Measurements from ENCODE around the gene C3. TPM values are rescaled to one million over a fixed set of nuclear protein-coding genes. Genes with fewer than 3 reads are reported as not detected.

C3 gene
- total RNA-seq, 1 donor from 2014 or later = 1,129 TPM

DNA sequence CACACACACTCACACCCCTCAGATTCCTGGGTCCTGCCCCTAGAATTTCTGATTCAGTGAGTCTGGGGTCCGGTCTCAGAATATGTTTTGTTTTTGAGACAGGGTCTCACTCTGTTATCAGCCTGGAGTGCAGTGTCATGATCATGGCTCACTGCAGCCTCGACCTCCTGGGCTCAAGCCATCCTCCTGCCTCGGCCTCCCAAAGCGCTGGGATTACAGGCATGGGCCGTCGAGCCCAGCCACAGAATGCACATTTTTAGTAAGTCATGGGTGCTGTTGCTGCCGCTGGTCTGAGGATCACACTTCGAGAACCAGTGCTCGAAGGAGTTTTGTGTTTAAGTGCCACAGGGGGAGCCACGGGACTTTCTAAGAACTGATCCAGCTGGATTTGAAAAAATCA is 28.4 kb downstream of the C3 start:
- ATAC-seq (no peak), DNase-seq (no peak)
- TF ChIP-seq, protein P1, sequence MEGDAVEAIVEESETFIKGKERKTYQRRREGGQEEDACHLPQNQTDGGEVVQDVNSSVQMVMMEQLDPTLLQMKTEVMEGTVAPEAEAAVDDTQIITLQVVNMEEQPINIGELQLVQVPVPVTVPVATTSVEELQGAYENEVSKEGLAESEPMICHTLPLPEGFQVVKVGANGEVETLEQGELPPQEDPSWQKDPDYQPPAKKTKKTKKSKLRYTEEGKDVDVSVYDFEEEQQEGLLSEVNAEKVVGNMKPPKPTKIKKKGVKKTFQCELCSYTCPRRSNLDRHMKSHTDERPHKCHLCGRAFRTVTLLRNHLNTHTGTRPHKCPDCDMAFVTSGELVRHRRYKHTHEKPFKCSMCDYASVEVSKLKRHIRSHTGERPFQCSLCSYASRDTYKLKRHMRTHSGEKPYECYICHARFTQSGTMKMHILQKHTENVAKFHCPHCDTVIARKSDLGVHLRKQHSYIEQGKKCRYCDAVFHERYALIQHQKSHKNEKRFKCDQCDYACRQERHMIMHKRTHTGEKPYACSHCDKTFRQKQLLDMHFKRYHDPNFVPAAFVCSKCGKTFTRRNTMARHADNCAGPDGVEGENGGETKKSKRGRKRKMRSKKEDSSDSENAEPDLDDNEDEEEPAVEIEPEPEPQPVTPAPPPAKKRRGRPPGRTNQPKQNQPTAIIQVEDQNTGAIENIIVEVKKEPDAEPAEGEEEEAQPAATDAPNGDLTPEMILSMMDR (IDR thresholded peaks at IDR 0.05) = no peak
- Histone ChIP-seq H3K4me1 (no peaks in the 10 kb centered on the region), H3K27me3 (no peaks in the 10 kb centered on the region), H3K36me3 (peaks cover 69% of the 10 kb centered on the region), H3K9me3 (no peaks in the 10 kb centered on the region), H3K4me3 (no peak overlapping the region), H3K27ac (no peak overlapping the region)
- intact Hi-C loops (cut with DNase I) = no loop called here

DNA sequence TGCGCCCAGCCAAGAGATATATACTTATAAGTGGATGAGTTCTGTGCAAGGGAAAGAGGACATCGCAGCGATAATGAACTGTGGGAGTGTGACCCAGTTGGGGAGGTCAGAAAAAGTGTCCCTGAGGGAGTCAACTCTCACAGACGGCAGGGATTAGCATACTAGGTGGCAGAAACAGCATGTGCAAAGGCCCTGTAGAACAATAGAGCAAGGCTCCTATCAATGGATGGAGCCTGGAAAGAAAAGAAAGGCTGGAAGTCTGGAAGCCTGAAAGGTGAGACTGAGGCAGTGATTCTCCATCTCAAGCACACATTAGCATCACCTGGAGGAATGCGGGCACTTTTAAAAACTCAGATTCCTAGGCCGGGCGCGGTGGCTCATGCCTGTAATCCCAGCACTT is 29.1 kb downstream of the C3 start:
- H3K4me3 ChIP-seq = no peak overlapping the region
- peaks cover 69% of the 10 kb centered on the region for H3K36me3 ChIP-seq
- no peaks in the 10 kb centered on the region for H3K4me1 ChIP-seq
- no peak for DNase-seq
- ATAC-seq = no peak
- H3K27ac ChIP-seq = no peak overlapping the region
- no peaks in the 10 kb centered on the region for H3K27me3 ChIP-seq
- intact Hi-C loops (cut with DNase I) = no loop called here
- no peaks in the 10 kb centered on the region for H3K9me3 ChIP-seq
- TF ChIP-seq, protein P1 (IDR thresholded peaks at IDR 0.05) = no peak

DNA sequence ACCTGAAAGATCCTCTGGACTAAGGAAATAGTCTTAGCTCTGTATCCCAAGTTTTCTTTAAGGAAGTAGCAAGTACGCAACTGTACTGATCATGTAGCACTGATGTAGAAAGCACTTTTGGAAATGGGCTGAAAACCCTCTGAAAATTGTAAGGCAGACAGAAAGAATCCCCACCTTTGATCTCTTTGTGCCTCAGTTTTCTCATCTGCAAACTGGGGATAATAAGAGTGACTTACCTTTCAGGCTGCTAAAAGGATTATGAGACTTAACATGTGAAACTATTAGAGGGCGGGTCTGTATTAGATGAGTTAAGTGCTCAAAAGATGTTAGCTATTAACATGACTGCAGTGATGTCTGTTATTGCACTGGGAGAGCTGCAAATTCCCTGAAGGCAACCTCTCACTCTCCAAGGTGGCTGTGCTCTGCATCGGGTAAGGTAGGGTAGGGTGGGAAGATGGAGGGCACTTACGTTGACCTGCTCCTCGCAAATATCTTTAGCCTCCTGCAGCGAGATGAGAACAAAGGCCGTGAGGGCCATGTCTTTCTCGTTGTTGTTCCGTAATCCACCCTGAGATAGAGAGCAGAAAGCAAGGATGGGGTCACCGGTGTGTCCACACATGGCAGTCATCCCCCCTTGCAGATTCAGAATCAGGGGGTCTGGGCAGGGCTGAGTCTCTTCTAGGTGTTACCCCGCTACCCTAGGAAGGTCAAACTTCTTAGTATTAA is 30.1 kb downstream of the C3 start:
- no peaks in the 10 kb centered on the region for H3K4me1 ChIP-seq
- no peak for ATAC-seq
- H3K36me3 ChIP-seq = peaks cover 69% of the 10 kb centered on the region
- intact Hi-C loops (cut with DNase I) = no loop called here
- H3K27me3 ChIP-seq = no peaks in the 10 kb centered on the region
- H3K27ac ChIP-seq = no peak overlapping the region
- H3K4me3 ChIP-seq = no peak overlapping the region
- no peaks in the 10 kb centered on the region for H3K9me3 ChIP-seq
- TF ChIP-seq, protein P1 (IDR thresholded peaks at IDR 0.05) = no peak
- no peak for DNase-seq

DNA sequence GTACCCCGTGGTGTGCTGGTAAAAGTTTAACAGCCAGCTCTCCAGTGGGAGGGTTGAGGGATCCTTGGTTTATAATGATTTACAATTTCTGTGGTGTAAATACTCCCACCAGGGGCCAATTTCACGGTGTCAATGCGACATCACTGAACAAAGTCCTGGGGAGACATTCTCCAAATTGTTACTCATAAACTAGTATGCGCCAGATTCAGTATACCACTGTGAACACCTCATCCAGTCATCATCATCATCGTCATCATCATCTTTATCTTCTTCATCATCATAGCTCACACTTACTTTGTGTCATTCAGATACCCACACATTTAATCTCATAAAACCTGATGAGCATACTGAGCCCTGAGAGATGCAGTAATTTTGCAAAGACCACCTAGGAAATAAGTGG is 33.3 kb downstream of the C3 start:
- DNase-seq = no peak
- TF ChIP-seq, protein P1 (IDR thresholded peaks at IDR 0.05) = no peak
- Histone ChIP-seq H3K27ac (no peak overlapping the region), H3K4me3 (no peak overlapping the region), H3K9me3 (no peaks in the 10 kb centered on the region), H3K36me3 (peaks cover 75% of the 10 kb centered on the region), H3K27me3 (no peaks in the 10 kb centered on the region), H3K4me1 (no peaks in the 10 kb centered on the region)
- intact Hi-C loops (cut with DNase I) = no loop called here
- no peak for ATAC-seq

DNA sequence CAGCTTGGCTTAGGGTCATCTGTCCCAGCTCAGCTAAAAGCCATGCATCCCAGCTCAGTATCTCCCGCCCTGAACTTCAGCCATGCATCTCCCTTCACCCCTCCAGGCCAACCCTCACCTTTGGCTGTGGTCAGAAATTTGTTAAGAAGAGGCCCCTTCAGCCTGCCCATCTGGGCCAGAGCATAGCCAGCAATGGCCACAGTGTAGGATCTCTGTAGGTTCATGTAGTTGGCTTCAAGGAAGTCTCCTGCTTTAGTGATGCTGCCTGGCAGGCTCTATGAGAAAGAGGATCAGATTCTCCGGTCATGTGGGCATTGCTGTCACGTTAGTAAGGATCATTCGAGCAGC is 33.8 kb downstream of the C3 start:
- H3K27ac ChIP-seq = no peak overlapping the region
- ATAC-seq (no peak), DNase-seq (no peak)
- TF ChIP-seq, protein P1 (IDR thresholded peaks at IDR 0.05) = no peak
- H3K9me3 ChIP-seq = no peaks in the 10 kb centered on the region
- no peaks in the 10 kb centered on the region for H3K27me3 ChIP-seq
- H3K36me3 ChIP-seq = peaks cover 80% of the 10 kb centered on the region
- intact Hi-C loops (cut with DNase I) = no loop called here
- H3K4me1 ChIP-seq = no peaks in the 10 kb centered on the region
- no peak overlapping the region for H3K4me3 ChIP-seq
